BE2C (cell line): Measurements from ENCODE around the gene BMPER.

Experiments used
- DNase-seq: peaks from one replicate; pipeline ENCODE4 v3.0.0-alpha.2; 2020
- H3K27me3 ChIP-seq: fragments of 250-450 bp; sonication (Bioruptor Pico); 2 replicates; pipeline ENCODE4 v1.5.1; 2020; ENCODE audit warnings: mild to moderate bottlenecking
- H3K36me3 ChIP-seq: fragments of 250-450 bp; sonication (Bioruptor Pico); 2 replicates; pipeline ENCODE4 v1.5.1; 2020; ENCODE audit warnings: mild to moderate bottlenecking
- H3K4me1 ChIP-seq: fragments of 250-450 bp; sonication (Bioruptor Pico); 2 replicates; pipeline ENCODE4 v1.5.1; 2020
- H3K4me3 ChIP-seq: 2 replicates; pipeline ENCODE4 v1.5.1; 2011; ENCODE audit warnings: low read depth, low read length
- H3K9me3 ChIP-seq: fragments of 250-450 bp; sonication (Bioruptor Pico); 2 replicates; pipeline ENCODE4 v1.5.1; 2020
- CTCF ChIP-seq: IDR thresholded peaks from 2 replicates; pipeline ENCODE4 v1.5.1; 2012; ENCODE audit warnings: mild to moderate bottlenecking, low read depth, low read length

BMPER gene

GRCh38 chr7:33973231-33974015 is 68.1 kb downstream of the BMPER start:
- Histone ChIP-seq H3K36me3 (no peaks in the 10 kb centered on the region), H3K9me3 (no peaks in the 10 kb centered on the region), H3K4me1 (no peaks in the 10 kb centered on the region), H3K4me3 (no peak overlapping the region), H3K27me3 (no peaks in the 10 kb centered on the region)
- DNase-seq, result no peak
- no peak for TF ChIP-seq CTCF

GRCh38 chr7:33979300-33979806 is 74.0 kb downstream of the BMPER start:
- no peak for DNase-seq
- Histone ChIP-seq H3K4me1 (no peaks in the 10 kb centered on the region), H3K36me3 (no peaks in the 10 kb centered on the region), H3K27me3 (peaks cover 3% of the 10 kb centered on the region; the same call in 1 of the 2 replicates), H3K9me3 (no peaks in the 10 kb centered on the region), H3K4me3 (no peak overlapping the region)
- TF ChIP-seq CTCF, result no peak

GRCh38 chr7:33979807-33980355 is 74.5 kb downstream of the BMPER start:
- no peak for TF ChIP-seq CTCF
- Histone ChIP-seq H3K36me3 (no peaks in the 10 kb centered on the region), H3K9me3 (no peaks in the 10 kb centered on the region), H3K4me1 (no peaks in the 10 kb centered on the region), H3K4me3 (no peak overlapping the region), H3K27me3 (peaks cover 3% of the 10 kb centered on the region; the same call in 1 of the 2 replicates)
- DNase-seq, result no peak

- no peaks in the 10 kb centered on the region for H3K9me3 ChIP-seq
- no peaks in the 10 kb centered on the region for H3K36me3 ChIP-seq
- H3K4me1 ChIP-seq, result no peaks in the 10 kb centered on the region
- H3K27me3 ChIP-seq, result peaks cover 3% of the 10 kb centered on the region; the same call in 1 of the 2 replicates
- TF ChIP-seq CTCF, result no peak
- H3K4me3 ChIP-seq, result no peak overlapping the region
- no peak for DNase-seq
Measured at GRCh38 chr7:33981226-33981625, 75.9 kb downstream of the BMPER start.

- DNase-seq, result no peak
- Histone ChIP-seq H3K27me3 (peaks cover 3% of the 10 kb centered on the region; the same call in 1 of the 2 replicates), H3K4me1 (no peaks in the 10 kb centered on the region), H3K4me3 (no peak overlapping the region), H3K36me3 (no peaks in the 10 kb centered on the region), H3K9me3 (no peaks in the 10 kb centered on the region)
- no peak for TF ChIP-seq CTCF
Measured at GRCh38 chr7:33981671-33982424, 76.5 kb downstream of the BMPER start.
